ENCODE measurements around the gene CHRNB2.

DNA sequence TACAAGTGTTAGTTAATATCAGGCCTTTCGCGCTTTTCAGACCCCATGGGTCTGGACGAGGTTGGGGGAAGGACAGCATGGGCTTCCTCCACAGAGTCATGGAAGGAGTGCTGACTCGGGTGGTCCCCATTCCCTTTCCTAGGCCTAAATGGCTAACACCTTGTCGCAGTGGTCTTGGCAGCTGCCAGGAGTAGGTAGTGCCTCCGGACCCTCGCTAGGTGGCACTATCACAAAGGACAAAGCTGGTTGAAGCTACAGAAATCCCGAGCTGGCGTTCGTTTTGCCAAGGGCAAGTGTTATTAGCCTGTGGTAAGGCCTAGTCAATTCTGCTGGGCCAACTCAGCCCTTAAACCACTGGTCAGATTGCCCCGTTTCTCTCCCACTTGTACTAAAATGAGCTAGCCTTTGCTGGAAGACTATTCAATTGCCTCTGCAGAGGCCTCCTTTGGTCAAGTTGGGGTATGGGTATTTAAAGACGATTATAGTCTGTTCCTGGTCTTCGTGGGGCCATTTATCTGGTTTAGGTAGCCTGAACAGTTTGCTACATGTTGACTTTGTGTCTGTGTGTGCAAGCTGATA, 8.0 kb upstream of the CHRNB2 start:
- TF ChIP-seq, protein P1, sequence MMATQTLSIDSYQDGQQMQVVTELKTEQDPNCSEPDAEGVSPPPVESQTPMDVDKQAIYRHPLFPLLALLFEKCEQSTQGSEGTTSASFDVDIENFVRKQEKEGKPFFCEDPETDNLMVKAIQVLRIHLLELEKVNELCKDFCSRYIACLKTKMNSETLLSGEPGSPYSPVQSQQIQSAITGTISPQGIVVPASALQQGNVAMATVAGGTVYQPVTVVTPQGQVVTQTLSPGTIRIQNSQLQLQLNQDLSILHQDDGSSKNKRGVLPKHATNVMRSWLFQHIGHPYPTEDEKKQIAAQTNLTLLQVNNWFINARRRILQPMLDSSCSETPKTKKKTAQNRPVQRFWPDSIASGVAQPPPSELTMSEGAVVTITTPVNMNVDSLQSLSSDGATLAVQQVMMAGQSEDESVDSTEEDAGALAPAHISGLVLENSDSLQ (IDR thresholded peaks at IDR 0.05), result no peak
- TF ChIP-seq NFRKB (IDR thresholded peaks at IDR 0.05) (no peak), BHLHE40 (IDR thresholded peaks at IDR 0.05; ENCODE audit: borderline replicate concordance) (no peak), SUZ12 (IDR thresholded peaks at IDR 0.05) (no peak), TARDBP (IDR thresholded peaks at IDR 0.05) (no peak), CTBP1 (IDR thresholded peaks at IDR 0.05; ENCODE audit: borderline replicate concordance) (no peak), FOXK2 (IDR thresholded peaks at IDR 0.05) (no peak), ELF4 (IDR thresholded peaks at IDR 0.05) (no peak), FOXM1 (IDR thresholded peaks at IDR 0.05; ENCODE audit: borderline replicate concordance) (no peak), FOXA1 (IDR thresholded peaks at IDR 0.05) (no peak), SP1 (IDR thresholded peaks at IDR 0.05) (no peak), LEF1 (IDR thresholded peaks at IDR 0.05; ENCODE audit: borderline replicate concordance) (no peak), ARNT (IDR thresholded peaks at IDR 0.05) (no peak)
